GM12864 (cell line): ENCODE measurements around the gene DDN.
A peak's percentile ranks its signal among the peaks of the same experiment; 100 is the strongest.

Experiments used
- DNase-seq: peaks from one replicate; pipeline ENCODE4 v3.0.0-alpha.2; 2011; ENCODE audit warnings: low read depth
- H3K4me3 ChIP-seq: 2 replicates; pipeline ENCODE4 v1.5.1; 2011; ENCODE audit warnings: mild to moderate bottlenecking, low read depth, low read length, control low read depth
- TF ChIP-seq, protein P1 (sequence below): IDR thresholded peaks from 2 replicates; pipeline ENCODE4 v1.5.1; 2011; ENCODE audit warnings: low read depth, mild to moderate bottlenecking, moderate library complexity, low read length, control low read depth, inconsistent platforms; ENCODE audit errors: missing control alignments

Gene DDN

DNA sequence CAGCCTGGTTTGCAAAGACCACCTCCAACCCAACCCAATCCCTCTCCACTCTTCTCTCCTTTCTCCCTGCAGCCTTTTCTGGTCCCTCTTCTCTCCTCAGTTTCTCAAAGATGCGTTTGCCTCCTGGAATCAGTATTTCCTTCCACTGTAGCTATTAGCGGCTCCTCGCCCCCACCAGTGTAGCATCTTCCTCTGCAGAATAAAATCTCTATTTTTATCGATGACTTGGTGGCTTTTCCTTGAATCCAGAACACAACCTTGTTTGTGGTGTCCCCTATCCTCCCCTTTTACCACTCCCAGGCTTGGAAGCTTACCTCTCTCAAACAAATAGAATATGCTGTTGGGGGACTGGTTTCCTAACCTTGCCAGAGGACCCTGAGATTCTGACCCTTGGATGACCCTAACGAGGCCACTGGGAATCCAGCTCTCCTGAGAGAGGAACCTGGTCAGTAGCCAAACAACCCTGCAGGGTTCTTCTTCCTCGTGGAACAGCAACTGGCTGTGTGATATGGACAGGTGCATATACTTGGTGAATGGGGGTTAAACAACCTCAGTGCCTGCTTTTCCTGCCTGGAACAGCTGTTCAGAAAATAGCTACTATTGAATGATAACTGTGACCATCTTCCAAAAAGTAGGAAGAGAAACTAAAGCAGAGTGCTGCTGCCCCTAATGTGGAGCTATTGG is 16.6 kb downstream of the DDN start:
- no peak for DNase-seq
- no peak overlapping the region for H3K4me3 ChIP-seq
- TF ChIP-seq, protein P1, sequence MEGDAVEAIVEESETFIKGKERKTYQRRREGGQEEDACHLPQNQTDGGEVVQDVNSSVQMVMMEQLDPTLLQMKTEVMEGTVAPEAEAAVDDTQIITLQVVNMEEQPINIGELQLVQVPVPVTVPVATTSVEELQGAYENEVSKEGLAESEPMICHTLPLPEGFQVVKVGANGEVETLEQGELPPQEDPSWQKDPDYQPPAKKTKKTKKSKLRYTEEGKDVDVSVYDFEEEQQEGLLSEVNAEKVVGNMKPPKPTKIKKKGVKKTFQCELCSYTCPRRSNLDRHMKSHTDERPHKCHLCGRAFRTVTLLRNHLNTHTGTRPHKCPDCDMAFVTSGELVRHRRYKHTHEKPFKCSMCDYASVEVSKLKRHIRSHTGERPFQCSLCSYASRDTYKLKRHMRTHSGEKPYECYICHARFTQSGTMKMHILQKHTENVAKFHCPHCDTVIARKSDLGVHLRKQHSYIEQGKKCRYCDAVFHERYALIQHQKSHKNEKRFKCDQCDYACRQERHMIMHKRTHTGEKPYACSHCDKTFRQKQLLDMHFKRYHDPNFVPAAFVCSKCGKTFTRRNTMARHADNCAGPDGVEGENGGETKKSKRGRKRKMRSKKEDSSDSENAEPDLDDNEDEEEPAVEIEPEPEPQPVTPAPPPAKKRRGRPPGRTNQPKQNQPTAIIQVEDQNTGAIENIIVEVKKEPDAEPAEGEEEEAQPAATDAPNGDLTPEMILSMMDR, result no peak

DNA sequence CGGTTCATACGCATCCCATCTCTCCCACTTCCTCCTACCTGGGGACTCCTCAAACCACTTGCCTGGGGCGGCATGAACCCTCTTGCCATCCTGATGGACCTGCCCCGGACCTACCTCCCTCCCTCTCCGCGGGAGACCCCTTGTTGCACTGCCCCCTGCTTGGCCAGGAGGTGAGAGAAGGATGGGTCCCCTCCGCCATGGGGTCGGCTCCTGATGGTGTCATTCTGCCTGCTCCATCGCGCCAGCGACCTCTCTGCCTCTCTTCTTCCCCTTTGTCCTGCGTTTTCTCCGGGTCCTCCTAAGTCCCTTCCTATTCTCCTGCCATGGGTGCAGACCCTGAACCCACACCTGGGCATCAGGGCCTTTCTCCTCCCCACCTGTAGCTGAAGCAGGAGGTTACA is 17.4 kb downstream of the DDN start:
- TF ChIP-seq, protein P1, result no peak
- no peak overlapping the region for H3K4me3 ChIP-seq
- DNase-seq, result no peak

DNA sequence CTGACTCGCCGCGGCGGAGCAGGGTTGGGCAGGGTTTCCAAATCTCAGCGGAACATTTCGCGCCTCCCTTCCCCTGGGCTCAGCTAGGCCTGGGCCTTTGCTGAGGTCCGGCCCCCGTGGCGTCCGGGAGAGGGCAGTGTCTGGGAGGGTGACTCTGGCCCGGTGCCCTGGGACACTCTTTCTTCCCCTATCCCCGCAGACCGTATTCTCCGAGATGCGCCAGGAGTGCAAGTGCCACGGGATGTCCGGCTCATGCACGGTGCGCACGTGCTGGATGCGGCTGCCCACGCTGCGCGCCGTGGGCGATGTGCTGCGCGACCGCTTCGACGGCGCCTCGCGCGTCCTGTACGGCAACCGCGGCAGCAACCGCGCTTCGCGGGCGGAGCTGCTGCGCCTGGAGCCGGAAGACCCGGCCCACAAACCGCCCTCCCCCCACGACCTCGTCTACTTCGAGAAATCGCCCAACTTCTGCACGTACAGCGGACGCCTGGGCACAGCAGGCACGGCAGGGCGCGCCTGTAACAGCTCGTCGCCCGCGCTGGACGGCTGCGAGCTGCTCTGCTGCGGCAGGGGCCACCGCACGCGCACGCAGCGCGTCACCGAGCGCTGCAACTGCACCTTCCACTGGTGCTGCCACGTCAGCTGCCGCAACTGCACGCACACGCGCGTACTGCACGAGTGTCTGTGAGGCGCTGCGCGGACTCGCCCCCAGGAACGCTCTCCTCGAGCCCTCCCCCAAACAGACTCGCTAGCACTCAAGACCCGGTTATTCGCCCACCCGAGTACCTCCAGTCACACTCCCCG is 18.0 kb downstream of the DDN start:
- TF ChIP-seq, protein P1, result no peak
- H3K4me3 ChIP-seq, result no peak overlapping the region; the same call in 1 of the 2 replicates
- DNase-seq, result no peak

DNA sequence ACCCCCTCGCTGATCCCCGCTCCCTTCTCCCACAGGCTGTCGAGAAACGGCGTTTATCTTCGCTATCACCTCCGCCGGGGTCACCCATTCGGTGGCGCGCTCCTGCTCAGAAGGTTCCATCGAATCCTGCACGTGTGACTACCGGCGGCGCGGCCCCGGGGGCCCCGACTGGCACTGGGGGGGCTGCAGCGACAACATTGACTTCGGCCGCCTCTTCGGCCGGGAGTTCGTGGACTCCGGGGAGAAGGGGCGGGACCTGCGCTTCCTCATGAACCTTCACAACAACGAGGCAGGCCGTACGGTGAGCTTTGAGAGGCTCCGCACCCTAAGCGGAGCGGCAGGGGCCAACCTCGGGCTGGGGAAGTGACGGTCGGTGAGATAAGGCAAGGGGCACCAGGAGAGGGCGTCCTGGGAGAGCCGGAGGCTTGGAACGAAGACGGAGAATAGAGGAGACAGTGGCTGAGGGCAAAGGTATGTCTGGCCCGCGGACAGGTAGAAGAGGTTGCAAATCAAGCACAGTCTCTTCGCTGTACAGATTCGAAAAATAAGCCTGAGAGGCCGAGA is 18.7 kb downstream of the DDN start:
- no peak for DNase-seq
- H3K4me3 ChIP-seq, result peak overlapping the region; percentile 44
- TF ChIP-seq, protein P1, result no peak

DNA sequence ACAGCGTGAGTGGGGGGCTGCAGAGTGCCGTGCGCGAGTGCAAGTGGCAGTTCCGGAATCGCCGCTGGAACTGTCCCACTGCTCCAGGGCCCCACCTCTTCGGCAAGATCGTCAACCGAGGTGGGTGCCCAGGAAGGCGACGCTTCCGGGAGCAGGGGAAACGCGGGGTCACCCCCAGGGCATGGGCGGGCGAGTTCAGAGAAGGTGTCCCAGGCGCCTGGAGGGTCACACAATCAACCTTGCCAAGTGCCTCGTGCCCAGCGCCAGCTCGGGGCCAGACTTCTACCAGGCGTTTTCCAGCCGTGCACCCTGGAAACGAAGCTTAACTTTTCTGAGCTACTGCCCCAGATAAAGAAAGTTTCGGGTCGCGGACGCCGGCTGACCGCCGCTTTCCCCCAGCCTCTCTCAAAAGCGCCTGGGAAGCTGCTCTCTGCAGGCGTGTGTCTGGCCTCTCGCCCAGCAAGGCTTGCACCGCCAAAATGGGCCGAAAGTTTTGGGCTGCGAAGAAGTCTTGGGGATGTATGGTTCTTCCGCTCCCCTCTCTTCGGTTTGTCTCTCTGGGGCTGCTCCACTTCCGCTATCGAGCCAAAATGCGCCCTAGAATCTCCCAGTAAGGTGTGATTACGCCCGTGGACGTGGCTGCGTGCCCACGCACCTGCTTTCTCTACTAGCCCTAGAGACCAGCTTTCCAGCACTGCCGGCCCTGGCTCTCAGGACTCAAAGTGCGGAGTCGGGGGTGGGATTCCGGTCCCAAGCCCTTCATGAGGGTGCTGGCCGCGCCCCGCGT is 19.4 kb downstream of the DDN start:
- DNase-seq, result no peak
- peak overlapping the region; percentile 44 for H3K4me3 ChIP-seq
- TF ChIP-seq, protein P1, result no peak

DNA sequence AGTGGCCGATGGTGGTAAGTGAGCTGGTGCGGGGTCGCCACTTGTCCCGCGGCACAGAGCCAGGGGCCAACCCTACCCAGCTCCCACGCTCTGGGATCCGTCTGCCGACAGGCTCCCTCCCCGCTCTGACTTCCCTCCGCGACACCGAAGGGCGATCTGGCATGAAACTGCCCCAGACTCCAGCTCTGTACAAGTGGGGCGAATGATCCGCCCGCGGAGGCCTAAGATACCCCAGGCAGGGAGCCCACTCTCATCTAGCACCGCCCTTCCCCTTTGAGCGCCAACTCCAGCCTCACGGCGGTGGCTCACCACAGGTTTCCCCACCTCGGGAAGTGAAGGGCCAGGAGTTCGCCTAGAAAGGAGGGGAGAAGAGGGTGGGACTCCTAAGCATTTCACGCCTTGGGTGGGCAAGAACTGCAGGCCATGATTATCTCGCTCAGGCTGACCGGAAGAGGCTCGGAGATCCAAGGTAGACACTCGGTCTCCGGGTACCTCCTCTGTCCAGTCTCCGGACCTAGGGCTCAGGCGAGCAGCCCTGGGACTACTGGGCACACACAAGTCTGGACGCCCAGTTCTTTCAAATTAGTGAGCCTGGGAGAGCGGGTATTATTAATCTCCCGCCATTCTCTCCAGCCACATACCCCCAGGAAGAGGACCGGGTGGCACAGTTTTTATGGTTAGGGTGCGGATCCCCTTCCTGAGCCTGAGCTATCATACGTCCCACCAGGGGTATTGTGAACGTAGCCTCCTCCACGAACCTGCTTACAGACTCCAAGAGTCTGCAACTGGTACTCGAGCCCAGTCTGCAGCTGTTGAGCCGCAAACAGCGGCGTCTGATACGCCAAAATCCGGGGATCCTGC is 20.2 kb downstream of the DDN start:
- TF ChIP-seq, protein P1, result no peak
- H3K4me3 ChIP-seq, result peak overlapping the region; percentile 44
- DNase-seq, result no peak
